Activated CD4-positive, alpha-beta T cell treated with anti-CD3 and anti-CD28 coated beads for 4 hours (primary cell): Measurements from ENCODE around the gene CBX8.

Experiments
- DNase-seq, 2 donors: peaks; one replicate each; pipeline ENCODE4 v3.0.0-alpha.2; 2020

The CBX8 gene

DNA sequence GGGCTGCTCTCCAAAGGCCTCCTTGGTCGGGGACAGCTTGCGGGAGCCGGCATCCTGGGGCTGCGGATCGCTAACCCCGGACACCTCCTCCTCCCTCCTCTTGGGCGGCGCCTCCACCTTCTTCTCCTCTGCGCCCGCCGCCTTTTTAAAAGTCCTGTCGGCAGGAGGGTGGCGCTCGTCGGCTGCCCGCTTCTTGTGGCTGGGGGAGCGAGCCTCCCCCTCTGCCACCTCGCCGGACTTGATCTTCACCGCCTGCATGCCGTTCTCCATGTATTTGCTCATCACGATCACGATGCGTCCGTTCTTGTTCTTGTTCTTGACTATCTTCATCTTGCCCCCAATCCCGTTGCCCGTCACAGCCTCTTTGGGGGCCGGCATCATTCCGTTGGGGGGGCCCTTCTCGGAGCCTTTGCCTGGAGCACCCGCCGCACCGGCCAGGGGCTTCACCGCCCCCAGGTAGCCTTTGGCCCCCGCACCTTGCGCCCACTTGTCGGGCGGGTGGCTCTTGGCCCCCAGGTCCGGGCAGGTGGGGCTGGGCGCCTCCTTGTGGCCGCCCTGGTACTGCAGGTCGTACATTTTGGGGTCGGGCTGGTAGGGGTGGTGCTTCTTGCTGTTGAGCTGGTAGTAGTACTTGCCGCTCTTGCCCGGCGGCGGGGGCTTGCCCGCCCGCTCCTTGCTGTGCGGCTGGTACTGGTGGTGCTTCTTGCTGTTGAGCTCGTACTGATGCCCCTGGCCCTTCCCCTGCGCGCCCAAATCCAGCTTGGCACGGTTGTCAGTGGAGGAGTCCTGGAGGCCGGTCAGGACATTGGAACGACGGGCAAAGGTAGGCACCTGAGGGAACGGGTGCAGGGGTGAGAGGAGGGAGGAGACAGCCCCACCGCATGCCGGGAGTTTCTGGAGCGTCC is 37.9 kb upstream of the CBX8 start:
- no peak for DNase-seq

DNA sequence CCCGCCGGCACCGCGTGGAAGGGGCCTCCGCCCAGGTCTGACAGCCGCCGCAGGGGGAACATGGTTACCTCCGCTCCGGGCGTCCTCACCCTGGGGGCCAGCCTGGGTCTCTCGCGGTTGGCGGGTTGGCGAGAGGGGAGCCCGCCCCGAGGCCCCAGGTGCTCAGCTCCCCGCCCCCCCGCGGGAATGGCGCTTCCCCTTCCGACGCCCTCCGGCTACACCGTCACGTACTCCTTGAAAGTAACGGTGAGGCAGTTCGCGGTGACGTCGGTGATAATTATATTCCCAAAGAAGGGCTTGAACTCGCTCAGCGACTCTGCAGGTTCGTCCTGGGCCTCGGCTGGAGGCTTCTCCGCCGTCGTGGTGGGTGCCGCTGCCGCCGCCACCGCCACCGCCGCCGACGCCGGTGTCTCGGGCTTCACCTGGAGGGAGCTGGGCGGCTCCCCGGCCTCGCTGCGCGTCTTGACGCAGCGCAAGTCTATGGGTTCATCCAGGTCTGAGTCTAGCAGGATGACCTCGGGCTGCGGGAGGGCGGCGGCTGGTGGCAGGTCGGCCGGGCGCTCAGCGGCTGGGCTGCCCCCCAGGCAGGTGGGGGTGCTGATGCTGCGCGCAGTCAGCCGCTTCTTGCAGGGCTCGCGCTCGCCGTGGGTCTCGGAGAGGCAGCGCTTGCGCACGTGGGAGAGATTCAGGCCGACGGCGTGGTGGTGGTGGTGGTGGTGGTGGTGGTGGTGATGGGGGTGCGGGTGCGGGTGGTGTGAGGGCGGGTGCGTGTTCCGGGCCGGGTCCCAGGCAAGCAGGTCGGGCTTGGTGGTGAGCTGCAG is 37.1 kb upstream of the CBX8 start:
- DNase-seq = no peak

DNA sequence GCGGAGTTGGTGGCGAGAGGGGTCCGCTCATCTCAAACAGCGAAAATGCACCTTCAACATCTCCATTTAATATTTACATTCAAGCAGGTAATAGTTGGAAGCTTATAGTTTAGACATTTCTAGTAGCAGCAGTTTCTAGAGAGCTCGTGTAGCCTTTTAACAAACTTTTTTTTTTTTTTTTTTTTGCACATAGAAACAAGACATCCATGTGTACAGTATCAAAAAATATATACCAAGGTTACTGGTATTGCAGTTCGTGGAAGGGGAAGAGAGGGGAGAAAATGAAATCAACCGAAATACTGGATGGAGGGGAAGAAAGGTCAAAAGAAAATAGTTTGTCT is 36.2 kb upstream of the CBX8 start:
- DNase-seq = no peak

DNA sequence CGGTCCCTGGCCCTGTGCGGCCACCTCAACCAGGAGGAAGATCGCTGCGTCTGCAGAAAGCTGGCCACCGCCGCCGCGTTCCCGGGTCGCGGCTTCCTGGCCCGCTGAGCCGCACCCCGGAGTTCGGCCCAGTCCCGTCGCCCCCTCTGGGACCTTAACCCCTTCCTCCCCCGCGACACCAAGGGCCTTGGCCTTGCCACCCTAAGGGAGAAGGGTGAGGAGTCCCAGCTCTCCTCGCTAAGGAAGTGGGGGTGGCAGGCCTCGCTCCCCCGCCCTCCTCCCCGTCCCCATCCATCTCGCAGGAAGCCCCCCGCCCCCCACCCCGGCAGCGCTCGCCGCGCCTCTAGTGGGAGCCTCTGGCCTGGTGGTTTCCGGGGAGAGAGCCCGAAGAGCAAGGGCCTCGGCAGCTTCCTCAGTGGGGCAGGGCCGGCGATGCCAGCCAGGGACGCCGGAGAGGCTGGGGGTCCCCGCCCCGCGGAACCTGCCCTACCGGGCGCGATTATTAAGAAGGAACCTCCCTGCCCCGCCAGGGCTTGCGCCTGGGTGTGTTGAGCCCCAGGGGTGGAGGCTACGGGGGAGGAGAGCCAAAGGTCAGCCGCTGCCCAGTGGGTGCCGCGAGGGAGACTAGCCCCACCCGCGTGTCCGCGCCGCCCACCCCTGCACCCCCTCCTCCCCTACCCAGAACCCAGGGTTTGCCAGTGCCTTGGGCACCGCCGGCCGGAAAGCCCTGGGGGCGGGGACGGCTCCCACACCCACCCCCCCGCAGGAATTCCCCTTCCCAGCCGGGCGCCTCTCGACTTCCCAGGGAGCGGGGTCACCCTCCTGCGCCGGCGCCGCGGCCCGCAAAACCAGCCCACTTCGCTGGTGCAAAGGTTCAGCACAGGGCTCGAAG is 35.6 kb upstream of the CBX8 start:
- DNase-seq = no peak

DNA sequence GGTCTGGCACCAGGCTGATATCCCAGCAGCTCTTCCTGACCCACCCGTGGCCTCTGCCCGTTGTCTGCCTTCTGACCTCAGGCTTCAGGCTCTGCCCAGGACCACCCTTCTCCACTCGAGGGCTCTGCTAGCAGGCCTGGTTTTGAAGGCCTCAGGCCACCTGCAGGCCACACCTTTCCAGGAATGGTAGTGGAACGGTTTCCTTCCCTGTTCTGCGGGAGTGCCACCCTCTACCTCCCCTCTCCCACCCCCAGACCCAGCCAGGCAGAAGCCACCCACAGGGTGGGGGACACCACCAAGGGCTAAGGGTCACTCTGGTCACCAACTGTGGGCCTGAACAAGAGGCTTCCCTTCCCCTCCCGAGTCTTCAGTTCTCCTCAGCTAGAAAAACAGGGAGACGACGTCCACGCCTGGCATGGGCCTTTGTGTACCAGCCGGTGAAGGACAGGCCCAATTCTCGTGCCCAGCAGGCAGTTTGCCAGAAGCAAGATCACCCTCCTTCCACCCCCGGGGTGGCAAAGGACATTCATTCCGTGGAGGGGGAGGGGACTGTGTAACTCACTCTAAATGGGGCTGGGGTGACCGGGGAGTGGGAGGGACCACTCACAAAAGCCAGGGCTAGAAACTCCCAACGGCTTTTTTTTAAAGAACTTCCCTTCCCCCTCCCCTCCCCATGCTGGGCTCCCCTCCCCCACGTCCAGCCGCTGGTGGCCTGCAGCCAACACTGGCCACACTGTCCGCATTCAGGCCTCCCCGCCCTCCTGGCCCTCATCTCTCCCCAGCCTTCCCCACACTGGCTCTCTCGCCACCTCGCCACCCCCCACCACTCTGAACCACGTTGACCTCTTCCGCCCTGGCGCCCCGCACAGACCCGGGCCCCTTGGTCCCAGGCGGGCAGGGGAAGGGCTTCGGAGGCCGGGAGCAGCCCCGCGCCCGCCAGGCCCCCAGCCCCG is 34.7 kb upstream of the CBX8 start:
- no peak for DNase-seq

DNA sequence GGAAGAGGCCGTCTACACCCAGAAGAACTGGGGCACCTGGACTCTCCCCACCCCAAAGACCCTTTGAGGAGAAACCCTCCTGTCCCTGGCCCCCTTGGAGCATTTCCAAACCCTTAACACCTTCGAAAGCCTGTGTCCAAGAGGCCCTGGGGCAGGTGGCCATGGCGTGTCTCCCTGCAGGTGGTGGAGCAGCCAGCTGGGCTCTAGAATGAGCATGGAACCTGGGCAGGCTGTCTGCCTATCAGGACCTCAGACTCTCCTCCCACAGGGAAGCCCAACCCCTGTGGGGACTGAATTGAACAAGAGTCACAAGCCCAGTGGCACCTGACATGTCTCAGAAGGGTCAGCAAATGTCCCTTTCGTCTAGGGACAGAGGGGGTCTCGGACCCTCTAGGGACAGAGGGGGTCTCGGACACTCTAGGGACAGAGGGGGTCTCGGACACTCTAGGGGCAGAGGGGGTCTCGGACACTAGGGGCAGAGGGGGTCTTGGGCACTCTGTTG is 33.9 kb upstream of the CBX8 start:
- no peak for DNase-seq

DNA sequence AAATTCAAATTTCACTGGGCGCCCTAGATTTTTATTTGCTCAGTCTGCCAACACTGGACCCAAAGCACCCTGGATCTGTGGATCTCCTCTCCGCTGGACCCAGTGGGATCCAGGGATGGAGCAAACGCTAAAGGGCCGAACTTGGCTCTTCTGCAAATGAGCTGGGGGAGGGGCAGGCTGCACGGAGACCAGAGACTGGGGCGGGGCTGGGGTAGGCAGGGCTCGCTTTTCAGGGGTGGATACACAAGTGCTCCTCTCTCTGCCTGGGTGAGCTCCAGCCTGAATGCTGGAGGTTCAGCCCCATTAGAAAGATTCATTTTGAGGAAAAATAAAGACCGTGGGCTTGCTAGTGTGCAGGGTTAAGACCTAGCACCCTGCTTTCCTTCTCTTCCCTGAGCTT is 33.4 kb upstream of the CBX8 start:
- no peak for DNase-seq

DNA sequence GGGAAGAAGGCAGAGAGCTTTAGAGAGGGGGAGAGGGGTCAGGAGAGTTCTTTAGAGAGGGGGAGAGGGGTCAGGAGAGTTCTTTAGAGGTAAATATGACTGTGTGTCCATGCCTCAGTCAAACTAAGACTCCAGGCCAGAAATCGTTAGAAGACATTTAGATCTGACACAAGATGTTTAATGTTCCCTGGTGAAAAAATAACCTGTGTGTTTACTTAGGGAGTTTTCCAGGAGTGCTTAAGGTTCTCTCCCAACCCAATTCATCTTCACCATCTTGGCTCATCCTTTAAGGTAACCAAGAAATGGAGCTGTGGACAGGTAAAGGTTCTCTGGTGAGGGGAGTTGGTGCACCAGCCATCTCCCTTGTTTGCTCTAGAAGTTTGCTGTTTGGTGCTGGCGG is 32.6 kb upstream of the CBX8 start:
- no peak for DNase-seq

DNA sequence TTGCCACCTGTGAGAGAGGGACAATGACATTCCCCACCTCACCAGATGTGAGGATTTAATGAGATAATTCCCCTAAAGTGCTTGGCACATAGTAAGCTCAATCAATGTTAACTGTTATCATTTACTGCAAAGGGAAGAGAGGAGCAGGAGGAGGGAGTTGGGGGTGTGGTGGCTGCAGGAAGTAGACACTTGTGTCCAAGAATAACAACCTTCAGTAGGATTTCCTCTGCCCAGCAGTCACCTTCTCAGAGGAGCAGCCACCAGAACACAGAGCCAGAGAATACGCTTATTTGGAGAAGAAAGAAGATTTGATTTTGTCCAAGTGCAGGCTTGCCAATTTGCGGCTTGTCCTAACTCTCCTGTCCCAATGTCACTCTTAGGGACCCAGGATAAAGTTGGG is 32.1 kb upstream of the CBX8 start:
- DNase-seq = no peak

DNA sequence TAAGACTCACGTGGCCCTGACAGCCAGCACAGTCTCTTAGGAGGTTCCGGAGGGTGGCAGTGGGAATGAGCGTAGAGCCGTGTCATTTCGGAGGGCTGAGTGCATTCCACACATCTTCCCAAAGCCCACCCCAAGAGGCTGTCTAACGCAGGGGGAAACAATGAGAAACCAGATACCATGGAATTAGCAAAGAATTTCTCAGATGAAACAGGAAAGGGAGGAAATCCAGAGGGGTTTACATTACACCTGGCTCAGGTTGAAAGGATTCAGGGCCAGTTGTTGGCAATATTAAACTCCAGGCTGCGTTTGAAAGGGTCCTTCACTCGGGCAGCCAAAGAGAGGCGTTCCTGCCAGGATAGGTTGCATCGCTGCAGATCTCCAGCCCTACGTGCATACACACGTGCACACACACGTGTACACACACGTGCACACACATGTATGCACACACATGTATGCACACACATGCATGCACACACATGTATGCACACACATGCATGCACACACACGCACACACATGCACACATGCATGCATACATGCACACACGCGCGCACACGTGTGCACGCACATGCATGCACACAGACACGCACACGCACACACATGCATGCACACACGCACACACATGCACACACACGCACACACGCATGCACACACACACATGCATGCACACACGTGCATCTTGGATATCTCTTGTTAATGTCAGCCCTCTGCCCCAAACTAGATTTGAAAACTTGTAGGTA is 30.1 kb upstream of the CBX8 start:
- DNase-seq = no peak

DNA sequence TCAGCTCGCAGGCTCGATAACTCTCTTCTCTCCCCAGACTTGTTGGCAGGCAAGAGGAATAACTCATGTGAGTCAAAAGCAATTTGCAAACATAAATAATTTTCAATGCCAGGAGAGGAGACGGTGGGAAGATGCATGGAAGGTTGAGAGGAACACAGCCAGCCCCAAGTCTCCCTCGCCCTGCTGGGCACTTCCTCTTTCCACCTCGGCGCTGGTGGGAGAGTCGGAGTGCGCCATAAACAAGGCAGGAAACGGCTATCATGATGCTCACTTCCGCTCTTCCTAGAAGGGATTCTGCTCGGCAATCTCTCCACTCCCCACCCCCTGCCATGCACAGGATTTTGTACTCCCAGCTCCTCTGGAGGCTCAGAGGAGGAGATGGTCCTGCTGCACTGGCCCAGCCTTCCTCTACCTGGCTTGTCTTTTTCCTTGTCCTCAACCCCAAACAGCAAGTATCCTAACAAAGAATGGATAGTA is 29.4 kb upstream of the CBX8 start:
- DNase-seq = no peak

DNA sequence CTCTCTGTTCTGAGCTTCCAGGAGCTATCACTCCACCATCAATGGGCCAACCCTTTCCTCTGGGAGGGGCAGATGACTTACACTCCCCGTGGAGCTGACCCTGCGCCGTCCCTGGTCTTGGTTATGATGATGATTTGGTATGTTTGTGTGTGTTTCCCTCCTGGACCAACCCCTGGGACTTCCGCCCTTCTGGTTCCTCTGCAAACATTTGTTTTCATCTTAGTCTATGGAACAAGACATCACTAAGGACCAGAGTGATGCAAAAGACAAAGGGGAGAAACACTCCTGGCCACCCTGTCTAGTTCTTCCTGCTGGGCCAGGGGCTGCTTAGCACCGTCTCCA is 28.7 kb upstream of the CBX8 start:
- no peak for DNase-seq

DNA sequence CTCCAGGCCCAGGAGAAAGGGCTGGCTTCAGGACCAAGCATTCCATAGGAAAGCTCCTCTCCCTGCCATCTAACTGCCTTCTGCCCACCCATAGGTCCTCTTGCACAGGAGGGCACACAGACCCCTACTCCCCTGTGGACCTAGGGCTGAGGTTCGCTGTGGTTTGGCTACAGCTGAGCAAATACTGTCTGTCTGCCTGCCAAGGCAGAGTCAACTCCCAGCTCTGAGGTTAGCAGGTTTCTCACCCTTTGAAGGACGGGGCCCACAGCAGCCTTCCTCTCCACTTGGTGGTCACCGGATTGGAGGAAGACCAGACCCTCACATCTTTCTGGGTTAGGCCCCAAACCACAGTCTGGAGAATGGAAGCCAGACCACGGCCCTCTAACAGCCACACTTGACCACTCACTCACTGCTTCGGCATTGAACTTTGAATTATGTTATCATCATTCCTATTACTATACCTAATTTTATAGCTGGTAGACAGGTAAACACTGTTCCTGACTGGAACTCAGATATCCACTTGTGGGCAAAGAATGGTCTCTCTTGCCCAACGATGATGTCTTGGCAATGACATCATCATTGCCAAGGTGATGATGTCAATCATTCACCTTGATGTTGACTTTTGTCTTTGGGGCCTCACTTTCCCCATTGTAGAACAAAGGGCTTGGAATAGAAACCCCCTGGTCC is 28.2 kb upstream of the CBX8 start:
- DNase-seq = no peak

DNA sequence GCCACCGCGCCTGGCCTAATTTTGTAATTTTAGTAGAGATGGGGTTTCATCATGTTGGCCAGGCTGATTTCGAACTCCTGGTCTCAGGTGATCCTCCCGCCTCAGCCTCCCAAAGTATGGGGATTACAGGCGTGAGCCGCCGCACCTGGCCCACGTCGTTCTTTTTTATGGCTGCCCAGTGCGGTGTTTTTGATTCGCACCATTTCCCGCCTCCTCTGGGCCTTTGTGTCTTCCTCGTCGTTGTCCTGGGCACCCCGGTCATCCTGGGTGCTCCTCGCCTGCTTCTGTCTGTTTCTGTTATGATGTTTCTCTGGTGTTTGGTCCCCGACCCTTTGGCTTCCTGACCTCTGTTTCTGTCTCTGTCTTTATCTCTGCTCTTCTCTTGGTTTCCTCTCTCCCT is 27.4 kb upstream of the CBX8 start:
- DNase-seq = no peak

DNA sequence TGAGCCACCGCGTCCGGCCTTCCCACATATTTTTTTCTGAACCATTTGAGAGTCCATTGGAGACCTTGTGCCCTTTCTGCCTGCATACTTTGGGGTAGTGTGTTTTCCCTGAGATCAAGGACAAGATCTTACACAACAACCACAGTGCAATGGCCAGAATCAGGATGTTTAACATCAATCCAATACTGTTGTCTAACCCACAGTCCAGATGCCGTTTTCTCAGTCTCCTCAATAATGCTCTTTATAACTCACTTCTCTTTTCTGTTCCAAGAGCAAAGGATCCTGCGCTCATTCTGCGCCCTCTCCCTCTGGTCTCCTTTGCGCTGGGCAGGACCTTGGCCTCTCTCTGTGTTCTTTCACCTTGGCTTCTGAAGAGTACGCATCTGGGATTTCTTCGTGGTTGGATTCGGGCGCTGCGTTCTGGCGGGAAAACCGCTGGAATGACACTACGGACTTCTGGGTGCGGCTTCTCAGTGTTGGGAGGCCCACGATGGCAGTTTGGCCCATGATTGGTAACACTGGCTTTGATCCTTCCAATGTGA is 25.8 kb upstream of the CBX8 start:
- DNase-seq = no peak

DNA sequence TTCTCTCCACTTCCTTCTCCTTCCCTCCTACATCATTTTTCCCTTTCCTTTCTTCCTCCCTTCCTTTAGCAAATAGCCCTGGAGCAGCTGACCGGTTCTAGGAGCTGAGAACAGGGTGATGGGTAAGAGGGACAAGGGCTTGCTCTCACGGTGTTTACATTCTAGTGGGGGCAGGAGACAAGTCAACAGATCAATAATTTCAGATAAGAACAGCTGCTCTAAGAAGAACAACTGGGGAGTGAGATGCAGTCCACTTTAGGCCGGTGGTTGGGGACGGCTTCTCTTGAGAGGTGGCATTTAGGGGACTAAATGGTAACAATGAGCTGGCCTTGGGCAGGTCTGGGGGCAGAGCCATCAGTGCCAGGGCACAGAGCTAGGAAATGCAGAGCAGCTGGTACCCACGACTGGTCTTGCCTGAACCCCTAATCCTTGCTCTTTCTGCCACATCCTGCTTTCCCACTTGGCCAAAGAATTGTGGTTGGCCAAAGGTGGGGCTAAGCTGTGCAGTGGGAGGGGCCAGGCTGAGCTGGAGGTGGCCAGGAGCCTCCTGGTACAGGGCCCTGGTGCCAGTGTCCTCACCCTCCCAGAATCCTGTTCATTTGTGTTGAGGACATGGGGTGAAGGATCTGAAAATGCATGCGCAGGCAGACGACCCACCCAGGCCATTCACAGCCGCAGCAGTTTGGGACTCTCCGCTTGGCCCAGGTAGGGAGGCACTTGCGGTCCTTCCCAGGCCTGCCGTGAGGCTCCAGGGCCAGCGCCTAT is 24.6 kb upstream of the CBX8 start:
- DNase-seq = no peak

DNA sequence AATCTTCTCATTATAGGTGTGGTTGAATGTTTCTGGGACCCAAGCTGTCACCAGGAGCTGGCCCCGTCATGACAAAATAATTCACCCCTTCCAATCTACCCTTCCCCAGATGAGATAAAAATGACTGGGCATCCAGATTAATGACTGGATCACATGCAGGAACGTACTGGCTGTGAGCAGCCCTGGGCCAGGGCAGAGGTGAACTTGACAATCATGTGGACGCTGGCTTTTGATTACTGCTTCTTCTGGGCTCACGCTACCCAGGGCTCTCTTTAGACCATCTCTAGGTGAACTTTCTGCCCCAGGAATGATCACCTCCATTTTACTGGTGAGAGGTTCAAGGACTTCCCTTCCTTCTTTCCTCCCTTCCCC is 24.1 kb upstream of the CBX8 start:
- no peak for DNase-seq

DNA sequence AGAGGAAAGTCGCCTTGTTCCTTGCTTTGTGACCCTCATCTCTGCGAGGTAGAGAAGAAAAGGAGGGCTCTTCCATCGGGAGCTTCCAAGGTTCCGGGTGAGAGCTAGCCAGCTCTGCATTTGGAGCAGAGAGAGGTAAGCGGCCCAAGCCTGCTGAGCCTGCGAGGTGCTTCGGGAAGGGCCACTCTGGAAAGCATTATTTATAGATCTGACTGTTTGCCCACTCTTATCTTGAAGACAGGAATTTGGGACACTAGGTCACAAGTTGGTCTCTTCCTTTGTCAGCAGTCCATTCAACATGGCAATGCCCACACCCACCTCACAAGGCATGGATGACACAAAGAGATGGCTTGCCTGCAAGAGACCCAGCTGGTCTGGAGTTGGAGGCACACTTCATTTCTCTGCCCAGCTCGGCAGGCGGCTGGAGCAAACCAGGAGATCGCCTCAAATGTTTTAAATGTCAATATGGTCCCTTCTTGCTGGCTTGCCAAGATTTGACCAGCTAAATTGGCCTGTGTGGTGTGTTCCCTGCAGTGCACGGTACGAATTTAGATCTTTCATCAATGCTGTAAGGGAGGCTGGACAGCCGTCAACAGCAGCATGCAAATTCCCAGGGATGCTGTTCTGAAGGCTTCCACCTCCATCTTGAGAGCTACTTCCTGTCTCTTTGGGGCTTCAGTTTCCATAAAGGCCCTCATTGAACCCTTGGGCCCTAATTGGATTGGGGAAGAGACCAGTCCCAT is 22.8 kb upstream of the CBX8 start:
- DNase-seq = no peak

DNA sequence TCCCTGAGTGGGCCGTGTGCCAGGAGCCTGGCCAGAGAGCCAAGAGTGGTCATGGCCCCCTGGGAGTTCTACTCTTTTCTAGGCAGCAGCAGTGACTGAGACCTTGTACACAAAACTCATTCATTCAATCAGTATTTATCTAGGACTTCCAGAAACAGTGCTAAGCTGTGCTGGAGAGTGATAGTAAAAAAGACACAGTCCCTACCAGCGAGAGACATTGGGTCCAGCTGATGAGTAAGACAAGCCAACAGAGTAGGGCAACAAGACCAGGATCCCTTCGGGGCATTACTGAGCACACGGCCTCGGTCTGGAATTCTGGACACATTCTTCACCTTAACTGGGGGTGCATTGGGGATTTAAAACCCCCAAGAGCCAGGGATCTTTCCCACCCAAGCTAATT is 22.2 kb upstream of the CBX8 start:
- no peak for DNase-seq
